SU-DHL-6 (cell line): ENCODE data around the gene DACT3.

Source experiments
- H2AFZ ChIP-seq: fragments of 200-600 bp; sonication (generic); 2 replicates; pipeline ENCODE4 v1.6.1; 2014; ENCODE audit warnings: low read depth, mild to moderate bottlenecking, moderate library complexity, mixed read lengths, antibody characterized with exemption, low read length; ENCODE audit not compliant: severe bottlenecking
- H3F3A ChIP-seq: fragments of 200-600 bp; shearing (Covaris generic); 2 replicates; pipeline ENCODE4 v1.6.0; 2016; ENCODE audit warnings: antibody characterized with exemption, mild to moderate bottlenecking; ENCODE audit not compliant: insufficient read depth
- H3K27ac ChIP-seq: fragments of 200-600 bp; sonication (generic); 2 replicates; pipeline ENCODE4 v1.5.1; 2016; ENCODE audit warnings: low read depth, mild to moderate bottlenecking, low read length, moderate library complexity, mixed read lengths
- H3K27me3 ChIP-seq: fragments of 200-600 bp; sonication (generic), shearing (Covaris generic); 2 replicates; pipeline ENCODE4 v1.6.0; 2014; ENCODE audit warnings: mild to moderate bottlenecking, low read length
- H3K36me3 ChIP-seq: fragments of 200-600 bp; sonication (generic); 2 replicates; pipeline ENCODE4 v1.6.1; 2014; ENCODE audit warnings: mild to moderate bottlenecking, low read length, mixed read lengths
- H3K4me2 ChIP-seq: fragments of 300-600, 200-600 bp; shearing (Covaris generic), sonication (generic); 2 replicates; pipeline ENCODE4 v1.6.0; 2014; ENCODE audit warnings: low read length, low read depth, mild to moderate bottlenecking; ENCODE audit not compliant: poor library complexity, severe bottlenecking
- H3K4me3 ChIP-seq: fragments of 200-600 bp; sonication (generic); 2 replicates; pipeline ENCODE4 v1.5.1; 2014; ENCODE audit warnings: antibody characterized with exemption, low read length, mild to moderate bottlenecking, mixed read lengths; ENCODE audit not compliant: insufficient read depth, poor library complexity, severe bottlenecking
- H3K79me2 ChIP-seq: fragments of 200-600 bp; sonication (generic); 2 replicates; pipeline ENCODE4 v1.6.1; 2014; ENCODE audit warnings: mild to moderate bottlenecking, low read length, moderate library complexity; ENCODE audit not compliant: insufficient read depth
- H3K9ac ChIP-seq: fragments of 200-600 bp; sonication (generic); 2 replicates; pipeline ENCODE4 v1.7.0; 2014; ENCODE audit warnings: mild to moderate bottlenecking, low read length
- H3K9me2 ChIP-seq: fragments of 200-600 bp; sonication (generic); replicated peaks from 2 replicates; pipeline ENCODE4 v1.6.1; 2014; ENCODE audit warnings: low read length; ENCODE audit not compliant: insufficient read depth
- H3K9me3 ChIP-seq: fragments of 200-600 bp; sonication (generic); 2 replicates; pipeline ENCODE4 v1.6.1; 2014; ENCODE audit warnings: low read length, mixed read lengths; ENCODE audit not compliant: insufficient read depth
- H4K20me1 ChIP-seq: fragments of 200-600 bp; sonication (generic); 2 replicates; pipeline ENCODE4 v1.6.1; 2014; ENCODE audit warnings: low read depth, mild to moderate bottlenecking, antibody characterized with exemption, low read length, moderate library complexity, mixed read lengths
- CTCF ChIP-seq: fragments of 200-600 bp; sonication (generic); IDR thresholded peaks from one replicate; pipeline ENCODE4 v1.5.1; 2017; ENCODE audit warnings: antibody characterized with exemption, mild to moderate bottlenecking, low read length, moderate library complexity; ENCODE audit not compliant: insufficient read depth, poor library complexity, severe bottlenecking
- EZH2phosphoT487 ChIP-seq: fragments of 200-600 bp; sonication (generic), shearing (Covaris generic); conservative IDR thresholded peaks from 2 replicates; pipeline ENCODE4 v1.6.1; 2018; ENCODE audit warnings: mild to moderate bottlenecking, antibody characterized with exemption, low read length, moderate library complexity, mixed read lengths

The DACT3 gene

GRCh38 chr19:46634045-46634655, 26.8 kb downstream of the DACT3 start:
- Histone ChIP-seq H3K9ac (no peak overlapping the region), H3K4me3 (no peak overlapping the region), H3K9me3 (no peaks in the 10 kb centered on the region), H3K36me3 (no peaks in the 10 kb centered on the region), H3K27ac (no peak overlapping the region), H3F3A (no peaks in the 10 kb centered on the region), H2AFZ (no peak overlapping the region), H3K9me2 (no peaks in the 10 kb centered on the region), H3K79me2 (no peaks in the 10 kb centered on the region), H3K27me3 (no peaks in the 10 kb centered on the region), H3K4me2 (peak overlapping the region; percentile 36), H4K20me1 (no peaks in the 10 kb centered on the region)
- TF ChIP-seq CTCF (no peak), EZH2phosphoT487 (no peak)

GRCh38 chr19:46633130-46633529, 27.9 kb downstream of the DACT3 start:
- Histone ChIP-seq H2AFZ (no peak overlapping the region), H3K9me3 (no peaks in the 10 kb centered on the region), H3K4me3 (no peak overlapping the region), H3K9ac (no peak overlapping the region), H4K20me1 (no peaks in the 10 kb centered on the region), H3K36me3 (no peaks in the 10 kb centered on the region), H3K79me2 (no peaks in the 10 kb centered on the region), H3K9me2 (no peaks in the 10 kb centered on the region), H3F3A (no peaks in the 10 kb centered on the region), H3K4me2 (peak overlapping the region; percentile 36), H3K27ac (no peak overlapping the region), H3K27me3 (no peaks in the 10 kb centered on the region)
- TF ChIP-seq EZH2phosphoT487: no peak
- TF ChIP-seq CTCF: no peak

GRCh38 chr19:46631481-46631880, 29.5 kb downstream of the DACT3 start:
- Histone ChIP-seq H3F3A (no peaks in the 10 kb centered on the region), H4K20me1 (no peaks in the 10 kb centered on the region), H3K79me2 (no peaks in the 10 kb centered on the region), H3K27me3 (no peaks in the 10 kb centered on the region), H3K9me2 (no peaks in the 10 kb centered on the region), H3K9me3 (no peaks in the 10 kb centered on the region), H3K36me3 (no peaks in the 10 kb centered on the region), H2AFZ (no peak overlapping the region), H3K9ac (no peak overlapping the region), H3K4me2 (no peak overlapping the region), H3K27ac (no peak overlapping the region), H3K4me3 (no peak overlapping the region)
- TF ChIP-seq EZH2phosphoT487 (no peak), CTCF (no peak)
